WTC11 (cell line): ENCODE results near the gene SRXN1. TPM values are rescaled to one million over a fixed set of nuclear protein-coding genes. Genes with fewer than 3 reads are reported as not detected.

ENCODE experiments used
- ATAC-seq: fragments of 200-7000 bp; cut with Tn5 transposase; 2 replicates; pipeline ENCODE4 v1.10.0; 2021; ENCODE audit warnings: mild to moderate bottlenecking, moderate library complexity
- CTCF ChIA-PET: fragments of 300-600 bp; sonication (Branson Sonifier 250); formaldehyde crosslinking; loops from one replicate; lab custom pipeline; 2021; ENCODE audit warnings: antibody characterized with exemption; lab: Charles Lee
- POLR2A ChIA-PET: fragments of 350-600 bp; sonication (Branson Sonifier 250); formaldehyde crosslinking; loops from one replicate; lab custom pipeline; 2021; ENCODE audit warnings: antibody characterized with exemption; lab: Charles Lee
- DNase-seq: peaks from one replicate; pipeline ENCODE4 v3.0.0; 2021; ENCODE audit warnings: low spot score
- H3K27ac Mint-ChIP-seq: 2 replicates; pipeline ENCODE4 v1.8.0; 2021; ENCODE audit warnings: mixed read lengths
- H3K27me3 Mint-ChIP-seq: 2 replicates; pipeline ENCODE4 v1.8.0; 2021; ENCODE audit warnings: low read depth, mild to moderate bottlenecking, moderate library complexity, mixed read lengths
- H3K36me3 Mint-ChIP-seq: 2 replicates; pipeline ENCODE4 v1.8.0; 2021; ENCODE audit warnings: mixed read lengths
- H3K4me1 Mint-ChIP-seq: 2 replicates; pipeline ENCODE4 v1.8.0; 2022; ENCODE audit warnings: mixed read lengths
- H3K4me3 Mint-ChIP-seq: 2 replicates; pipeline ENCODE4 v1.8.0; 2021; ENCODE audit warnings: mild to moderate bottlenecking, moderate library complexity, mixed read lengths
- H3K9me3 Mint-ChIP-seq: 2 replicates; pipeline ENCODE4 v1.8.0; 2021; ENCODE audit warnings: mixed read lengths
- ATF2 ChIP-seq: sonication (generic); formaldehyde crosslinking; IDR thresholded peaks from 2 replicates; pipeline ENCODE4 v1.8.1; 2022; ENCODE audit warnings: low read depth, missing genetic modification reagents, borderline replicate concordance
- EMX1 ChIP-seq: fragments of 250-450 bp; sonication (Bioruptor Pico); IDR thresholded peaks from 2 replicates; pipeline ENCODE4 v1.8.0; 2021; ENCODE audit warnings: mild to moderate bottlenecking
- ETV6 ChIP-seq: sonication (generic); formaldehyde crosslinking; IDR thresholded peaks from 2 replicates; pipeline ENCODE4 v1.8.1; 2022; ENCODE audit warnings: mild to moderate bottlenecking, missing genetic modification reagents
- FOXK1 ChIP-seq: sonication (generic); formaldehyde crosslinking; IDR thresholded peaks from 2 replicates; pipeline ENCODE4 v1.8.0; 2022; ENCODE audit warnings: mild to moderate bottlenecking, moderate library complexity, missing genetic modification reagents
- IRF2 ChIP-seq: sonication (generic); formaldehyde crosslinking; IDR thresholded peaks from 2 replicates; pipeline ENCODE4 v1.8.0; 2022; ENCODE audit warnings: low read depth, missing genetic modification reagents, borderline replicate concordance
- NFYB ChIP-seq: sonication (generic); formaldehyde crosslinking; conservative IDR thresholded peaks from 2 replicates; pipeline ENCODE4 v1.8.0; 2022; ENCODE audit warnings: low read depth, missing genetic modification reagents
- OVOL2 ChIP-seq: fragments of 250-450 bp; sonication (Bioruptor Pico); IDR thresholded peaks from 2 replicates; pipeline ENCODE4 v1.9.0; 2021; ENCODE audit warnings: mild to moderate bottlenecking, borderline replicate concordance
- RELA ChIP-seq: sonication (generic); formaldehyde crosslinking; IDR thresholded peaks from 2 replicates; pipeline ENCODE4 v1.8.1; 2022; ENCODE audit warnings: missing genetic modification reagents, mild to moderate bottlenecking, borderline replicate concordance
- ZNF121 ChIP-seq: sonication (generic); formaldehyde crosslinking; IDR thresholded peaks from 2 replicates; pipeline ENCODE4 v1.8.0; 2023; ENCODE audit warnings: missing genetic modification reagents
- total RNA-seq: library from RNA; stranded (reverse); gene quantifications from 3 replicates; pipeline ENCODE4 v1.2.3, GENCODE V29; 2021
- TF ChIP-seq, protein P1 (sequence below): sonication (generic); formaldehyde crosslinking; IDR thresholded peaks from 2 replicates; pipeline ENCODE4 v1.8.1; 2023; ENCODE audit warnings: mild to moderate bottlenecking, missing genetic modification reagents, moderate library complexity
- TF ChIP-seq, protein P2 (sequence below): sonication (generic); formaldehyde crosslinking; IDR thresholded peaks from 2 replicates; pipeline ENCODE4 v1.8.0; 2022; ENCODE audit warnings: mild to moderate bottlenecking, missing genetic modification reagents
- TF ChIP-seq, protein P3 (sequence below): fragments of 250-450 bp; sonication (Bioruptor Pico); IDR thresholded peaks from 2 replicates; pipeline ENCODE4 v1.9.0; 2021; ENCODE audit warnings: moderate library complexity, mild to moderate bottlenecking, inconsistent platforms, borderline replicate concordance
- TF ChIP-seq, protein P4 (sequence below): sonication (generic); formaldehyde crosslinking; IDR thresholded peaks from 2 replicates; pipeline ENCODE4 v1.8.0; 2023; ENCODE audit warnings: mild to moderate bottlenecking, missing genetic modification reagents

The SRXN1 gene
- total RNA-seq, 1 experiment from 2014 or later: 23.0 TPM

DNA sequence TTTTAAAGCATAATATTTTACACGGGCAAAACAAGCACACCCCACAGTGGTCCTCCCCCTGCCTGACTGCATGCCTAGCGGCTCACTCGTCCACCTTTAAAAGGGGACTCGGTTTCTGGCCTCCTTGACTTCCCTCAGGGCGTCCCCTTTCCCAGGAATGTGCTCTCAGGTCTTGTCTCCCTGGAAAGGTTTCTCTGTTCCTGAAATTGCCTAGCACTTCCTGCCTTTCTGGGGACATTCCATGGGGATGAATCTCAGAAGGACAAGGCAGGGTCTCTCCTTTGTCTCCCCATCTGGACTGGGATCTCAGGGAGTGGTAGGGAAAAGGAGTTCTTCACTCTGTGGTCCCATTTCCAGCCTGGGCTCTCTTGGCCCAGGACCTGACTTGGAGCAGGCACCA is 47.8 kb downstream of the SRXN1 start:
- no peaks in the 10 kb centered on the region for H3K9me3 Mint-ChIP-seq
- H3K27me3 Mint-ChIP-seq: peaks cover 21% of the 10 kb centered on the region
- no peak for DNase-seq
- H3K4me1 Mint-ChIP-seq: peaks cover 4% of the 10 kb centered on the region
- ChIA-PET CTCF (interaction anchor here (1.3 kb wide), 1 partner anchor 134 kb away, joined by 3 read pairs; no protein-coding TSS in a partner anchor), POLR2A (no interaction called here)
- 0 out of 2 replicates have a peak overlapping the region, but pooled peaks have one; percentile 32 for H3K27ac Mint-ChIP-seq
- no peak overlapping the region for H3K4me3 Mint-ChIP-seq
- no peak for ATAC-seq
- TF ChIP-seq IRF2 (CRISPR knock-in tag): no peak
- no peak for TF ChIP-seq EMX1 (CRISPR knock-in tag)
- no peak for TF ChIP-seq NFYB (CRISPR knock-in tag)
- TF ChIP-seq RELA (CRISPR knock-in tag): no peak
- H3K36me3 Mint-ChIP-seq: no peaks in the 10 kb centered on the region

GRCh38 chr20:603116-603640 is 49.8 kb downstream of the SRXN1 start:
- POLR2A ChIA-PET: no interaction called here
- no peaks in the 10 kb centered on the region for H3K4me1 Mint-ChIP-seq
- H3K27me3 Mint-ChIP-seq: peaks cover 8% of the 10 kb centered on the region
- TF ChIP-seq, protein P1, sequence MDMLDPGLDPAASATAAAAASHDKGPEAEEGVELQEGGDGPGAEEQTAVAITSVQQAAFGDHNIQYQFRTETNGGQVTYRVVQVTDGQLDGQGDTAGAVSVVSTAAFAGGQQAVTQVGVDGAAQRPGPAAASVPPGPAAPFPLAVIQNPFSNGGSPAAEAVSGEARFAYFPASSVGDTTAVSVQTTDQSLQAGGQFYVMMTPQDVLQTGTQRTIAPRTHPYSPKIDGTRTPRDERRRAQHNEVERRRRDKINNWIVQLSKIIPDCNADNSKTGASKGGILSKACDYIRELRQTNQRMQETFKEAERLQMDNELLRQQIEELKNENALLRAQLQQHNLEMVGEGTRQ (CRISPR knock-in tag): no peak
- TF ChIP-seq, all 79 proteins: peak for 0
- DNase-seq (no peak), ATAC-seq (no peak)
- CTCF ChIA-PET: interaction anchor here (0.9 to 2.6 kb wide), 6 partner anchors 29 to 136 kb away, joined by 3 to 11 read pairs (median 4); no protein-coding TSS in a partner anchor
- H3K4me3 Mint-ChIP-seq: no peak overlapping the region
- no peak overlapping the region for H3K27ac Mint-ChIP-seq
- H3K9me3 Mint-ChIP-seq: no peaks in the 10 kb centered on the region
- no peaks in the 10 kb centered on the region for H3K36me3 Mint-ChIP-seq

DNA sequence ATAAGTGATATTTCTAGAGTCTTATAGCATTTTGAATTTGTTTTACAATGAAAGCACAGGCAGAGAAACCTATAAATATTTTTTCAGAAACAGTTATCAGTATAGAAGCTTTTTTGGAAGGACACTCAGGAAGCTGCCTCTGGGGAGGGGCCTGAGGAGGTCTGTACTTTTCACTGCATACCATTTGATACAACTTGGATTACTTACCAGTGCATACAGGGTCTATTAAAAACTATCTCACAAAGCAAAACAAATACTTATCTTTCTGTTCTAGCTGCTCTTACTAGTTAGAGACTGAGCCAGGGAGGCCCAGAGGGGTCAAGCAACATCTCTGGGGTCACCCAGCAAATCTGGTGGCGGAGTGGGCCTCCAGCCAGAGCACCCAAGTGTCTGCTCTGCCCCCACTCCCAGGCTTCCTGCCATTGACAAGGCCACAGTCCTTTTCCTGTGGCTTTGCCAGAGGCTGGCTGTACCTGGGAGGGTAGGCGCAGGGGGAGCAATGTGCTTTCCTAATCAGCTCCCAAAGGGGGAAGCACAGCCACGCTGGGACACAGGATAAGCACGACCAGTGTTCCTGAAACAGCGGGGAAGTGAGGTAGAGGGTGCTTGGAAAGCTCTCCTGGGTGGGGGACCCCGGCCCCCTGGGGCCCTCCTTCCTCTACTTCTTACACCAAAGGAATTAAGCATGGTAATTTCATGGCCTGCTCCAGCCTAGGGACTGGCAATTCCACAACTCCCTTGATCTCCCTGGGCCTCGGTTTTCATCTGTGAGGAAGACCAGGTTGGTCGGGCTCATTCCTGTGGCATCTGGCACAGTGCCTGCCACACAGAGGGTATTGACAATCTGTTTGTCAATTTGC is 50.7 kb downstream of the SRXN1 start:
- CTCF ChIA-PET: interaction anchor here (1.2 to 2.6 kb wide), 6 partner anchors 14 to 65 kb away, joined by 3 to 17 read pairs (median 6); no protein-coding TSS in a partner anchor
- ATAC-seq: no peak

DNA sequence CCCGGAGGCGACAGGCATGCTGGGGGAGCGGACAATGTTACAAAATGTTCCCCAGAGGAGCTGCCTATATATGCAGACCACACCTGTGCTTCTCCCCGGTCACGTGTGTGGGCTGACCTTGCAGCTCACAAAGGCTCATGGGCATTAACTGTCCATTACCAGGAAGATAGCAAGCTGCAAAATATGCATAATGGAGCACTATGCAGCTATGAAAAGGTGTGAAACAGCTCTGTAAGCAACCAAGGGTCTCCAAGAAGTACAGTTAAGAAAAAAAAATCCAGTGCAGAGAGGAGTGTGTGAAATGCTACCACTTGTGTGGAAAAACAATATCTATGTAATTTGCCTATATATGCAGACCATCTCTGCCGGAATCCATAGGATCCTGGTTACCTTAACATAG is 52.3 kb downstream of the SRXN1 start:
- CTCF ChIA-PET: interaction anchor here (1.9 to 2.5 kb wide), 2 partner anchors 23 to 44 kb away, joined by 8 to 17 read pairs; no protein-coding TSS in a partner anchor
- Mint-ChIP-seq H3K27ac (no peak overlapping the region), H3K4me1 (no peaks in the 10 kb centered on the region), H3K36me3 (no peaks in the 10 kb centered on the region), H3K9me3 (no peaks in the 10 kb centered on the region), H3K27me3 (no peaks in the 10 kb centered on the region), H3K4me3 (no peak overlapping the region)
- DNase-seq: no peak
- POLR2A ChIA-PET: no interaction called here
- no peak for ATAC-seq
- TF ChIP-seq ATF2 (CRISPR knock-in tag): no peak
- TF ChIP-seq, protein P2, sequence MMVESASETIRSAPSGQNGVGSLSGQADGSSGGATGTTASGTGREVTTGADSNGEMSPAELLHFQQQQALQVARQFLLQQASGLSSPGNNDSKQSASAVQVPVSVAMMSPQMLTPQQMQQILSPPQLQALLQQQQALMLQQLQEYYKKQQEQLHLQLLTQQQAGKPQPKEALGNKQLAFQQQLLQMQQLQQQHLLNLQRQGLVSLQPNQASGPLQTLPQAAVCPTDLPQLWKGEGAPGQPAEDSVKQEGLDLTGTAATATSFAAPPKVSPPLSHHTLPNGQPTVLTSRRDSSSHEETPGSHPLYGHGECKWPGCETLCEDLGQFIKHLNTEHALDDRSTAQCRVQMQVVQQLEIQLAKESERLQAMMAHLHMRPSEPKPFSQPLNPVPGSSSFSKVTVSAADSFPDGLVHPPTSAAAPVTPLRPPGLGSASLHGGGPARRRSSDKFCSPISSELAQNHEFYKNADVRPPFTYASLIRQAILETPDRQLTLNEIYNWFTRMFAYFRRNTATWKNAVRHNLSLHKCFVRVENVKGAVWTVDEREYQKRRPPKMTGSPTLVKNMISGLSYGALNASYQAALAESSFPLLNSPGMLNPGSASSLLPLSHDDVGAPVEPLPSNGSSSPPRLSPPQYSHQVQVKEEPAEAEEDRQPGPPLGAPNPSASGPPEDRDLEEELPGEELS: no peak
- TF ChIP-seq ETV6 (CRISPR knock-in tag): no peak

More for the DNA sequence above, 50.7 kb downstream of the SRXN1 start:
- DNase-seq: no peak
- Mint-ChIP-seq H3K27me3 (no peaks in the 10 kb centered on the region), H3K36me3 (no peaks in the 10 kb centered on the region), H3K4me3 (no peak overlapping the region), H3K4me1 (no peaks in the 10 kb centered on the region)
- POLR2A ChIA-PET: interaction anchor here (0.7 kb wide), 1 partner anchor 55 kb away, joined by 6 read pairs; no protein-coding TSS in a partner anchor
- TF ChIP-seq ZNF121 (no peak), OVOL2 (CRISPR knock-in tag) (no peak), FOXK1 (CRISPR knock-in tag) (no peak)
- TF ChIP-seq, protein P3, sequence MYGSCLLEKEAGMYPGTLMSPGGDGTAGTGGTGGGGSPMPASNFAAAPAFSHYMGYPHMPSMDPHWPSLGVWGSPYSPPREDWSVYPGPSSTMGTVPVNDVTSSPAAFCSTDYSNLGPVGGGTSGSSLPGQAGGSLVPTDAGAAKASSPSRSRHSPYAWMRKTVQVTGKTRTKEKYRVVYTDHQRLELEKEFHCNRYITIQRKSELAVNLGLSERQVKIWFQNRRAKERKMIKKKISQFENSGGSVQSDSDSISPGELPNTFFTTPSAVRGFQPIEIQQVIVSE (CRISPR knock-in tag): no peak
- TF ChIP-seq, protein P4, sequence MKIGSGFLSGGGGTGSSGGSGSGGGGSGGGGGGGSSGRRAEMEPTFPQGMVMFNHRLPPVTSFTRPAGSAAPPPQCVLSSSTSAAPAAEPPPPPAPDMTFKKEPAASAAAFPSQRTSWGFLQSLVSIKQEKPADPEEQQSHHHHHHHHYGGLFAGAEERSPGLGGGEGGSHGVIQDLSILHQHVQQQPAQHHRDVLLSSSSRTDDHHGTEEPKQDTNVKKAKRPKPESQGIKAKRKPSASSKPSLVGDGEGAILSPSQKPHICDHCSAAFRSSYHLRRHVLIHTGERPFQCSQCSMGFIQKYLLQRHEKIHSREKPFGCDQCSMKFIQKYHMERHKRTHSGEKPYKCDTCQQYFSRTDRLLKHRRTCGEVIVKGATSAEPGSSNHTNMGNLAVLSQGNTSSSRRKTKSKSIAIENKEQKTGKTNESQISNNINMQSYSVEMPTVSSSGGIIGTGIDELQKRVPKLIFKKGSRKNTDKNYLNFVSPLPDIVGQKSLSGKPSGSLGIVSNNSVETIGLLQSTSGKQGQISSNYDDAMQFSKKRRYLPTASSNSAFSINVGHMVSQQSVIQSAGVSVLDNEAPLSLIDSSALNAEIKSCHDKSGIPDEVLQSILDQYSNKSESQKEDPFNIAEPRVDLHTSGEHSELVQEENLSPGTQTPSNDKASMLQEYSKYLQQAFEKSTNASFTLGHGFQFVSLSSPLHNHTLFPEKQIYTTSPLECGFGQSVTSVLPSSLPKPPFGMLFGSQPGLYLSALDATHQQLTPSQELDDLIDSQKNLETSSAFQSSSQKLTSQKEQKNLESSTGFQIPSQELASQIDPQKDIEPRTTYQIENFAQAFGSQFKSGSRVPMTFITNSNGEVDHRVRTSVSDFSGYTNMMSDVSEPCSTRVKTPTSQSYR (CRISPR knock-in tag): no peak
- TF ChIP-seq, all 79 proteins: peak for 0
- Mint-ChIP-seq H3K9me3 (no peaks in the 10 kb centered on the region), H3K27ac (0 out of 2 replicates have a peak overlapping the region, but pooled peaks have one; percentile 64)
